ENCODE data around the gene ARPC5. TPM values are rescaled to one million over a fixed set of nuclear protein-coding genes. Genes with fewer than 3 reads are reported as not detected.

Gene ARPC5
- total and polyA plus RNA-seq, 2 of the 8 experiments (the other 6 are each of a cell fraction or from before 2014, with no cell fraction given) = 24.0 to 60.8 TPM

DNA sequence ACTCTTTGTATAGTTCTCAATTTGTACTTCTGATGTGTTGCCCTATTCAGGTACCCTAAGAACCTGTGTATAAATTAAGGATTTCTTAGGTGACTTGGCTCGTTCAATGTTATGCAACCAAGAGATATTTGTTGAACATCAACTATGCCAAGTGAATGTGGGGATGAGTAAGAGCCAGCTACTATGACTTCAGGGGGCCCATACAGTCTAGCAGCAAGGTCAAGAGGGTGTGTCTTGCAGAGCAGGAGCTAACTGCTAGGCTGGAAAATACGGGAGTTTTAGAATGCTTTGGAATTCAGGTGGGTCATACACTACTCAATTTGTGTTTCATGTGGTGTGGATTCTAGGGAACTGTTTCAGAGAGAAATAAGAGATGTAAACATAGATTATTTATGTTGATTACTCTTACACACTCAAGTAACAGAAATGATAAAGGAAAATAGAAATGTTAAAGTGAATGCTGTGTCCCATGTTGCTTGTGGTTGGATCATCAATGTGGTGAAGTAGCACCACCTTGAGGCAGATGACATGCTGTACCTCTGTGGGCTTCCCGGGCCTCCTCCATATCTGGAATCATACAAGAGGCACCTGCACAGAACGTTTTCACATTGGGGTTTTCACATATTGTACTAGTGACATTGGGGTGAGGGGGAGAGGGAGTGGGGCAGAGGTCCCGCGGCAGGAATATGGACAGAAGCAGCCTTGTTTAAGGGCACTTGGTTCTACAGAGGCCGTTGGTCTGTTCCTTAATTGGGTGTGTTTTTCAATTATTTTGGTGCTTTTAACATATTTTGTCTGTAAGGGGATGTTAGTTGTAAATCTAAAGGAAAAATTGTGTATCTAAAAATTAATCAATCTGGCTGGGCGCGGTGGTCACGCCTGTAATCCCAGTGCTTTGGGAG is 12.4 kb downstream of the ARPC5 start:
- Histone ChIP-seq H4K8ac (ENCODE audit: extremely low read depth, insufficient read depth, low read length) (no peak overlapping the region), H3K56ac (replicated peaks; ENCODE audit: insufficient read length, low read depth, low read length) (no peak overlapping the region), H3K9ac (replicated peaks in 1 of 4; ENCODE audit: extremely low read depth in 1 of 4, low read depth in 3 of 4, low read length in 3 of 4) (no peak overlapping the region), H4K20me1 (replicated peaks in 1 of 2; ENCODE audit: control insufficient read depth in 1 of 2, insufficient read depth in 2 of 2, low read length in 2 of 2) (no peaks in the 10 kb centered on the region), H4K5ac (ENCODE audit: insufficient read length, low read depth, low read length) (no peak overlapping the region), H3K4me3 (ENCODE audit: extremely low read depth in 1 of 4, insufficient read depth in 2 of 4, low read depth in 3 of 4, low read length in 4 of 4) (no peak overlapping the region), H3K23me2 (ENCODE audit: low read depth, low read length) (no peaks in the 10 kb centered on the region), H3K36me3 (ENCODE audit: control insufficient read depth in 2 of 4, insufficient read depth in 4 of 4, low read length in 3 of 4) (peaks cover under 1 to 5% (median 3%) of the 10 kb centered on the region in 4 experiments; a peak in 4 of 8 replicates), H3K4me1 (replicated peaks in 1 of 4; ENCODE audit: control insufficient read depth in 3 of 4, insufficient read depth in 4 of 4, low read length in 3 of 4) (peaks cover 0 to 4% (median 0%) of the 10 kb centered on the region in 4 experiments; a peak in 1 of 7 replicates), H3K27me3 (replicated peaks in 1 of 4; ENCODE audit: control insufficient read depth in 3 of 4, extremely low read depth in 1 of 4, insufficient read depth in 3 of 4, low read length in 3 of 4) (no peaks in the 10 kb centered on the region), H2BK5ac (ENCODE audit: low read depth, low read length) (no peak overlapping the region), H3K4ac (replicated peaks; ENCODE audit: insufficient read length, low read depth, low read length) (no peak overlapping the region), H2BK15ac (ENCODE audit: low read length) (no peak overlapping the region), H3K79me2 (ENCODE audit: control insufficient read depth in 1 of 2, insufficient read depth in 2 of 2, low read length in 2 of 2) (no peaks in the 10 kb centered on the region), H2BK20ac (ENCODE audit: low read length) (no peak overlapping the region), H3K4me2 (ENCODE audit: insufficient read depth in 1 of 2, low read depth in 2 of 2, low read length in 2 of 2) (no peak overlapping the region), H3K14ac (ENCODE audit: insufficient read length) (no peak overlapping the region), H3K79me1 (ENCODE audit: low read depth, low read length) (no peaks in the 10 kb centered on the region), H3K18ac (ENCODE audit: extremely low read depth, low read length) (no peak overlapping the region), H2BK12ac (ENCODE audit: low read depth, low read length) (no peak overlapping the region), H2AFZ (ENCODE audit: low read length) (no peak overlapping the region), H4K91ac (replicated peaks; ENCODE audit: insufficient read length, low read length) (no peak overlapping the region), H3K9me3 (ENCODE audit: insufficient read depth in 2 of 2, low read depth in 1 of 2, low read length in 1 of 2) (no peaks in the 10 kb centered on the region), H3K27ac (ENCODE audit: low read depth, low read length) (no peak overlapping the region), H2AK5ac (ENCODE audit: low read depth, low read length) (no peak overlapping the region), H3K23ac (ENCODE audit: insufficient read length) (no peak overlapping the region), H2BK120ac (replicated peaks; ENCODE audit: low read depth, low read length) (no peak overlapping the region)
- WGBS, 2 experiments (ENCODE audit: extremely low coverage in 1 of 2, insufficient coverage in 1 of 2, insufficient read length in 1 of 2, insufficient replicate concordance in 2 of 2, low coverage in 1 of 2, low lambda C conversion rate in 2 of 2, missing lambda C conversion rate in 1 of 2) = 75% methylated on average over 10 of the region's 10 CpGs; no CpG with 5 or more reads in 1 of the 2 experiments
- FAIRE-seq (peak; percentile 63), DNase-seq (ENCODE audit: low read depth in 1 of 2, low spot score in 2 of 2) (peak in 1 of 2 experiments; percentile 56)
- ChIA-PET CTCF (ENCODE audit: partially characterized antibody) (interaction anchor here (0.6 to 2.4 kb wide), 33 partner anchors 10 to 1191 kb away, joined by 3 to 19 read pairs (median 4); no protein-coding TSS in a partner anchor), POLR2A (ENCODE audit: partially characterized antibody) (interaction anchor here (0.6 to 1.1 kb wide), 2 partner anchors 11 to 24 kb away, joined by 3 read pairs; no protein-coding TSS in a partner anchor)
- TF ChIP-seq TAF1 (IDR thresholded peaks at IDR 0.05; ENCODE audit: low read depth, low read length) (no peak), EP300 (IDR thresholded peaks at IDR 0.05; ENCODE audit: borderline replicate concordance in 1 of 2, low read depth in 2 of 2, low read length in 2 of 2) (no peak), SP4 (IDR thresholded peaks at IDR 0.05; ENCODE audit: low read length) (no peak), RAD21 (IDR thresholded peaks at IDR 0.05 in 1 of 2, conservative IDR thresholded peaks at IDR 0.05 in 1 of 2; ENCODE audit: low read depth in 2 of 2, low read length in 2 of 2) (peak; percentile 93), BCL11A (IDR thresholded peaks at IDR 0.05; ENCODE audit: low read depth in 2 of 2, low read length in 2 of 2) (no peak)
- TF ChIP-seq, protein P1, sequence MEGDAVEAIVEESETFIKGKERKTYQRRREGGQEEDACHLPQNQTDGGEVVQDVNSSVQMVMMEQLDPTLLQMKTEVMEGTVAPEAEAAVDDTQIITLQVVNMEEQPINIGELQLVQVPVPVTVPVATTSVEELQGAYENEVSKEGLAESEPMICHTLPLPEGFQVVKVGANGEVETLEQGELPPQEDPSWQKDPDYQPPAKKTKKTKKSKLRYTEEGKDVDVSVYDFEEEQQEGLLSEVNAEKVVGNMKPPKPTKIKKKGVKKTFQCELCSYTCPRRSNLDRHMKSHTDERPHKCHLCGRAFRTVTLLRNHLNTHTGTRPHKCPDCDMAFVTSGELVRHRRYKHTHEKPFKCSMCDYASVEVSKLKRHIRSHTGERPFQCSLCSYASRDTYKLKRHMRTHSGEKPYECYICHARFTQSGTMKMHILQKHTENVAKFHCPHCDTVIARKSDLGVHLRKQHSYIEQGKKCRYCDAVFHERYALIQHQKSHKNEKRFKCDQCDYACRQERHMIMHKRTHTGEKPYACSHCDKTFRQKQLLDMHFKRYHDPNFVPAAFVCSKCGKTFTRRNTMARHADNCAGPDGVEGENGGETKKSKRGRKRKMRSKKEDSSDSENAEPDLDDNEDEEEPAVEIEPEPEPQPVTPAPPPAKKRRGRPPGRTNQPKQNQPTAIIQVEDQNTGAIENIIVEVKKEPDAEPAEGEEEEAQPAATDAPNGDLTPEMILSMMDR (IDR thresholded peaks at IDR 0.05; ENCODE audit: control extremely low read depth in 1 of 3, insufficient read depth in 1 of 3, low read depth in 1 of 3, low read length in 3 of 3) = peak; percentile 69 to 90 (median 83)
- TF ChIP-seq, protein P2, sequence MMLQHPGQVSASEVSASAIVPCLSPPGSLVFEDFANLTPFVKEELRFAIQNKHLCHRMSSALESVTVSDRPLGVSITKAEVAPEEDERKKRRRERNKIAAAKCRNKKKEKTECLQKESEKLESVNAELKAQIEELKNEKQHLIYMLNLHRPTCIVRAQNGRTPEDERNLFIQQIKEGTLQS (IDR thresholded peaks at IDR 0.05; ENCODE audit: insufficient read depth, low read depth, low read length) = no peak
